Measurements from ENCODE around the gene IPO4.

Gene IPO4

GRCh38 chr14:24188251-24189058 lies at the start of gene IPO4:
Gene IPO4, minus strand, starts transcription at chr14:24188816. Its CDS starts 29 bp downstream, at chr14:24188787.
- H3K79me2 ChIP-seq (ENCODE audit: low read length) = peaks cover 12% of the 10 kb centered on the region
- H3K36me3 ChIP-seq (replicated peaks; ENCODE audit: insufficient read depth, low read length) = no peaks in the 10 kb centered on the region
- H3K4me1 ChIP-seq (ENCODE audit: low read length) = peaks cover 5% of the 10 kb centered on the region; the same call in 1 of the 2 replicates
- peak within 1 kb of the TSS; percentile 27; the same call in 1 of the 2 replicates for H2AFZ ChIP-seq (ENCODE audit: low read length)
- H3F3A ChIP-seq (ENCODE audit: insufficient read depth, low read length) = peaks cover 14% of the 10 kb centered on the region
- H3K9me2 ChIP-seq (replicated peaks; ENCODE audit: insufficient read depth, low read length) = no peaks in the 10 kb centered on the region
- peak within 1 kb of the TSS; percentile 68 for H3K4me2 ChIP-seq (ENCODE audit: low read depth, low read length)
- H3K9me3 ChIP-seq (replicated peaks; ENCODE audit: insufficient read depth, low read length) = no peaks in the 10 kb centered on the region
- no peak for TF ChIP-seq EZH2 (optimal IDR thresholded peaks at IDR 0.05; ENCODE audit: low read depth, low read length)
- H3K27ac ChIP-seq (ENCODE audit: low read length) = peak within 1 kb of the TSS; percentile 81
- peak within 1 kb of the TSS; percentile 79 for H3K9ac ChIP-seq (ENCODE audit: low read length)
- no peaks in the 10 kb centered on the region for H3K27me3 ChIP-seq (replicated peaks; ENCODE audit: insufficient read depth, low read length)
- peak within 1 kb of the TSS; percentile 75 for H3K4me3 ChIP-seq (ENCODE audit: low read length)
- peak; percentile 91 for DNase-seq
- H4K20me1 ChIP-seq (ENCODE audit: insufficient read depth, low read length) = no peaks in the 10 kb centered on the region

- Histone ChIP-seq H4K20me1 (ENCODE audit: insufficient read depth, low read length) (no peaks in the 10 kb centered on the region), H3K9ac (ENCODE audit: low read length) (no peak overlapping the region), H3F3A (ENCODE audit: insufficient read depth, low read length) (peaks cover 6% of the 10 kb centered on the region; the same call in 1 of the 2 replicates), H3K4me2 (ENCODE audit: low read depth, low read length) (no peak overlapping the region), H3K27me3 (replicated peaks; ENCODE audit: insufficient read depth, low read length) (no peaks in the 10 kb centered on the region), H3K79me2 (ENCODE audit: low read length) (peaks cover 32% of the 10 kb centered on the region), H3K36me3 (replicated peaks; ENCODE audit: insufficient read depth, low read length) (no peaks in the 10 kb centered on the region), H3K9me3 (replicated peaks; ENCODE audit: insufficient read depth, low read length) (no peaks in the 10 kb centered on the region), H3K4me3 (ENCODE audit: low read length) (no peak overlapping the region), H3K27ac (ENCODE audit: low read length) (no peak overlapping the region), H3K4me1 (ENCODE audit: low read length) (peaks cover 10% of the 10 kb centered on the region), H3K9me2 (replicated peaks; ENCODE audit: insufficient read depth, low read length) (no peaks in the 10 kb centered on the region), H2AFZ (ENCODE audit: low read length) (no peak overlapping the region)
- DNase-seq = no peak
- TF ChIP-seq EZH2phosphoT487 (IDR thresholded peaks at IDR 0.05; ENCODE audit: low read length) (no peak), EZH2 (optimal IDR thresholded peaks at IDR 0.05; ENCODE audit: low read depth, low read length) (no peak), CTCF (IDR thresholded peaks at IDR 0.05; ENCODE audit: low read length) (no peak)
These were observed 49.5 kb upstream of the IPO4 start for GRCh38 chr14:24238123-24238522.

- Histone ChIP-seq H3K79me2 (ENCODE audit: low read length) (peaks cover 33% of the 10 kb centered on the region), H3K4me3 (ENCODE audit: low read length) (no peak overlapping the region), H3K27me3 (replicated peaks; ENCODE audit: insufficient read depth, low read length) (no peaks in the 10 kb centered on the region), H3K4me1 (ENCODE audit: low read length) (peaks cover 10% of the 10 kb centered on the region), H3K9ac (ENCODE audit: low read length) (no peak overlapping the region), H3K27ac (ENCODE audit: low read length) (no peak overlapping the region), H3K9me3 (replicated peaks; ENCODE audit: insufficient read depth, low read length) (no peaks in the 10 kb centered on the region), H4K20me1 (ENCODE audit: insufficient read depth, low read length) (no peaks in the 10 kb centered on the region), H3F3A (ENCODE audit: insufficient read depth, low read length) (no peaks in the 10 kb centered on the region), H3K36me3 (replicated peaks; ENCODE audit: insufficient read depth, low read length) (no peaks in the 10 kb centered on the region), H2AFZ (ENCODE audit: low read length) (no peak overlapping the region), H3K4me2 (ENCODE audit: low read depth, low read length) (no peak overlapping the region), H3K9me2 (replicated peaks; ENCODE audit: insufficient read depth, low read length) (no peaks in the 10 kb centered on the region)
- no peak for DNase-seq
- no peak for TF ChIP-seq EZH2 (optimal IDR thresholded peaks at IDR 0.05; ENCODE audit: low read depth, low read length)
- no peak for TF ChIP-seq CTCF (IDR thresholded peaks at IDR 0.05; ENCODE audit: low read length)
- TF ChIP-seq EZH2phosphoT487 (IDR thresholded peaks at IDR 0.05; ENCODE audit: low read length) = no peak
These were observed 48.9 kb upstream of the IPO4 start for GRCh38 chr14:24237463-24237955.
